IMR-90 (cell line): ENCODE results near the gene AADAC. TPM values are rescaled to one million over a fixed set of nuclear protein-coding genes. Genes with fewer than 3 reads are reported as not detected.

ENCODE experiments used
- ATAC-seq: fragments of 200-7000 bp; cut with Tn5 transposase; 2 replicates; pipeline ENCODE4 v1.9.1; 2020; ENCODE audit warnings: low read depth, mild to moderate bottlenecking, moderate library complexity
- BruUV-seq: library from RNA; stranded (reverse); fragments of 400-500 nt; replicated peaks from 2 replicates; lab custom pipeline; 2021; lab: Mats Ljungman, UMichigan
- CTCF ChIA-PET: fragments of 300-600 bp; formaldehyde crosslinking; extraction: SDS; loops from one replicate; lab custom pipeline; 2021; ENCODE audit warnings: antibody characterized with exemption; lab: Yijun Ruan, JAX
- POLR2A ChIA-PET: fragments of 300-600 bp; sonication (Branson Sonifier 250); formaldehyde crosslinking; loops from one replicate; lab custom pipeline; 2022; ENCODE audit warnings: antibody characterized with exemption; ENCODE audit not compliant: unreplicated experiment; lab: Charles Lee
- DNase-seq: peaks from one replicate; pipeline ENCODE4 v3.0.0; 2013
- H2AFZ ChIP-seq: replicated peaks from 2 replicates; pipeline ENCODE3; 2013; ENCODE audit warnings: low read length, mild to moderate bottlenecking; ENCODE audit not compliant: poor library complexity
- H2AK5ac ChIP-seq: 2 replicates; pipeline ENCODE4 v1.6.1; 2013; ENCODE audit warnings: low read depth, low read length, inconsistent platforms
- H2AK9ac ChIP-seq: replicated peaks from 2 replicates; pipeline ENCODE3; 2013; ENCODE audit warnings: mild to moderate bottlenecking, low read depth, low read length, moderate library complexity; ENCODE audit not compliant: poor library complexity
- H2BK120ac ChIP-seq: 2 replicates; pipeline ENCODE4 v1.6.1; 2013; ENCODE audit warnings: low read depth, low read length, inconsistent platforms
- H2BK15ac ChIP-seq: 3 replicates; pipeline ENCODE4 v1.6.1; 2013; ENCODE audit warnings: low read depth, low read length, inconsistent platforms
- H2BK20ac ChIP-seq: 2 replicates; pipeline ENCODE4 v1.6.1; 2013; ENCODE audit warnings: low read depth, mild to moderate bottlenecking, inconsistent platforms, low read length, moderate library complexity
- H2BK5ac ChIP-seq: 2 replicates; pipeline ENCODE4 v1.6.1; 2013; ENCODE audit warnings: mild to moderate bottlenecking, low read depth, low read length, inconsistent platforms; ENCODE audit not compliant: poor library complexity, severe bottlenecking
- H3K14ac ChIP-seq: replicated peaks from 2 replicates; pipeline ENCODE4 v1.6.1; 2013; ENCODE audit warnings: low read depth, low read length, inconsistent platforms
- H3K18ac ChIP-seq: 2 replicates; pipeline ENCODE4 v1.6.1; 2013; ENCODE audit warnings: low read depth, low read length, control low read depth
- H3K23ac ChIP-seq: 2 replicates; pipeline ENCODE4 v1.6.1; 2013; ENCODE audit warnings: low read depth, low read length, inconsistent platforms
- H3K27ac ChIP-seq: 2 replicates; pipeline ENCODE4 v1.5.1; 2013; ENCODE audit warnings: mild to moderate bottlenecking, control low read depth, low read length; ENCODE audit not compliant: insufficient read depth
- H3K27me3 ChIP-seq: 2 replicates; pipeline ENCODE4 v1.6.1; 2013; ENCODE audit warnings: low read length; ENCODE audit not compliant: control insufficient read depth, insufficient read depth
- H3K36me3 ChIP-seq: 2 replicates; pipeline ENCODE4 v1.6.1; 2013; ENCODE audit warnings: low read length, mixed read lengths; ENCODE audit not compliant: control insufficient read depth, insufficient read depth
- H3K4ac ChIP-seq: 2 replicates; pipeline ENCODE4 v1.6.1; 2013; ENCODE audit warnings: low read depth, low read length, inconsistent platforms
- H3K4me1 ChIP-seq: 2 replicates; pipeline ENCODE4 v1.6.1; 2013; ENCODE audit warnings: low read length, mixed read lengths; ENCODE audit not compliant: control insufficient read depth, insufficient read depth
- H3K4me2 ChIP-seq: 2 replicates; pipeline ENCODE4 v1.6.1; 2013; ENCODE audit warnings: low read depth, mild to moderate bottlenecking, control low read depth, low read length, moderate library complexity
- H3K4me3 ChIP-seq: 2 replicates; pipeline ENCODE4 v1.5.1; 2013; ENCODE audit warnings: low read depth, mild to moderate bottlenecking, control low read depth, low read length, moderate library complexity; ENCODE audit not compliant: insufficient read depth
- H3K56ac ChIP-seq: 2 replicates; pipeline ENCODE4 v1.6.1; 2013; ENCODE audit warnings: low read length, inconsistent platforms; ENCODE audit not compliant: insufficient read depth; ENCODE audit errors: extremely low read depth
- H3K79me1 ChIP-seq, 2 experiments: 2 replicates each; pipeline ENCODE4 v1.6.1; 2013; ENCODE audit warnings: low read length in 2 of 2, inconsistent platforms in 1 of 2, low read depth in 1 of 2
- H3K9ac ChIP-seq: 2 replicates; pipeline ENCODE4 v1.6.1; 2013; ENCODE audit warnings: low read depth, low read length, control low read depth
- H3K9me1 ChIP-seq: 2 replicates; pipeline ENCODE4 v1.6.1; 2013; ENCODE audit warnings: low read length, inconsistent platforms; ENCODE audit not compliant: insufficient read depth
- H3K9me3 ChIP-seq: 2 replicates; pipeline ENCODE4 v1.6.1; 2013; ENCODE audit warnings: low read length; ENCODE audit not compliant: control insufficient read depth, insufficient read depth
- H4K20me1 ChIP-seq: 2 replicates; pipeline ENCODE4 v1.6.1; 2013; ENCODE audit warnings: low read length, inconsistent platforms; ENCODE audit not compliant: insufficient read depth
- H4K5ac ChIP-seq: 2 replicates; pipeline ENCODE4 v1.6.1; 2013; ENCODE audit warnings: mild to moderate bottlenecking, low read depth, low read length, control low read depth
- H4K8ac ChIP-seq, 2 experiments: 2 replicates each; pipeline ENCODE4 v1.6.1; 2013; ENCODE audit warnings: low read depth in 2 of 2, low read length in 2 of 2, control low read depth in 1 of 2, inconsistent platforms in 1 of 2
- H4K91ac ChIP-seq: 2 replicates; pipeline ENCODE4 v1.6.1; 2013; ENCODE audit warnings: low read depth, low read length, inconsistent platforms; ENCODE audit not compliant: insufficient read depth
- BHLHE40 ChIP-seq: fragments of 150-350 bp; IDR thresholded peaks from 2 replicates; pipeline ENCODE4 v1.6.1; 2016; ENCODE audit warnings: mild to moderate bottlenecking, low read depth, low read length
- CEBPB ChIP-seq: IDR thresholded peaks from 2 replicates; pipeline ENCODE4 v1.6.1; 2012; ENCODE audit warnings: low read depth, low read length, improper control_type of control experiment
- CHD1 ChIP-seq: IDR thresholded peaks from 2 replicates; pipeline ENCODE4 v1.6.1; 2012; ENCODE audit warnings: low read depth, low read length, improper control_type of control experiment
- FOS ChIP-seq: fragments of 150-350 bp; IDR thresholded peaks from 2 replicates; pipeline ENCODE4 v1.6.1; 2016; ENCODE audit warnings: low read depth, low read length
- MAZ ChIP-seq: IDR thresholded peaks from 2 replicates; pipeline ENCODE4 v1.6.1; 2012; ENCODE audit warnings: low read depth, mild to moderate bottlenecking, low read length, improper control_type of control experiment, moderate library complexity, borderline replicate concordance
- MXI1 ChIP-seq: IDR thresholded peaks from 2 replicates; pipeline ENCODE4 v1.6.1; 2012; ENCODE audit warnings: low read depth, mild to moderate bottlenecking, low read length, moderate library complexity, borderline replicate concordance
- NFE2L2 ChIP-seq: fragments of 150-350 bp; IDR thresholded peaks from 2 replicates; pipeline ENCODE4 v1.6.1; 2016; ENCODE audit warnings: low read depth, mild to moderate bottlenecking, low read length
- POLR2A ChIP-seq: IDR thresholded peaks from 2 replicates; pipeline ENCODE4 v1.6.1; 2012; ENCODE audit warnings: mild to moderate bottlenecking, low read depth, low read length
- RAD21 ChIP-seq: IDR thresholded peaks from 2 replicates; pipeline ENCODE4 v1.6.1; 2012; ENCODE audit warnings: low read length, improper control_type of control experiment
- RCOR1 ChIP-seq: IDR thresholded peaks from 2 replicates; pipeline ENCODE4 v1.6.1; 2012; ENCODE audit warnings: mild to moderate bottlenecking, low read length, improper control_type of control experiment; ENCODE audit not compliant: insufficient replicate concordance
- RFX5 ChIP-seq: IDR thresholded peaks from 2 replicates; pipeline ENCODE4 v1.8.0; 2012; ENCODE audit warnings: low read depth, mild to moderate bottlenecking, low read length, moderate library complexity
- SMC3 ChIP-seq: fragments of 150-350 bp; IDR thresholded peaks from 2 replicates; pipeline ENCODE4 v1.6.1; 2016; ENCODE audit warnings: low read depth, mild to moderate bottlenecking, antibody characterized with exemption, low read length, moderate library complexity
- WGBS, 2 experiments: methylation state at CpG; one replicate each; pipeline versions ENCODE4 v1.1.5 to v1.1.7; 2013; ENCODE audit warnings: missing lambda C conversion rate in 2 of 2; ENCODE audit not compliant: insufficient read length in 1 of 2; ENCODE audit errors: extremely low coverage in 2 of 2; 5-methylcytosine and 5-hydroxymethylcytosine counted together
- dilution Hi-C: fragments of 300-500 bp; cut with HindIII; formaldehyde crosslinking; loops from one replicate; pipeline ENCODE4 v1.14.3; 2018; ENCODE audit warnings: low sequenced_read_pairs; ENCODE audit not compliant: unreplicated experiment
- in situ Hi-C: fragments of 300-500 bp; cut with MboI; formaldehyde crosslinking; loops from 3 replicates; pipeline ENCODE4 v1.14.3; 2019; ENCODE audit warnings: low sequenced_read_pairs, inconsistent platforms, mixed read lengths
- intact Hi-C: fragments of 100-400 bp; cut with micrococcal nuclease; formaldehyde crosslinking; loops from 2 replicates; pipeline ENCODE4 v1.10.0; 2022
- polyA plus RNA-seq, 3 experiments: library from polyadenylated mRNA; depleted of rRNA; stranded (reverse); fragments of >200 nt; gene quantifications; 2 replicates each; pipeline ENCODE4 v1.2.3, GENCODE V29; 2012; ENCODE audit warnings: low replicate concordance in 1 of 3
- total RNA-seq: library from RNA; depleted of rRNA; stranded (reverse); fragments of >200 nt; gene quantifications from 2 replicates; pipeline ENCODE4 v1.2.3, GENCODE V29; 2012
- TF ChIP-seq, protein P1 (sequence below): fragments of 150-350 bp; IDR thresholded peaks from 2 replicates; pipeline ENCODE4 v1.6.1; 2016; ENCODE audit warnings: low read depth, mild to moderate bottlenecking, low read length, moderate library complexity, borderline replicate concordance

AADAC gene
- total and polyA plus RNA-seq, 2 of the 4 experiments (the other 2 are of a cell fraction) = not detected

DNA sequence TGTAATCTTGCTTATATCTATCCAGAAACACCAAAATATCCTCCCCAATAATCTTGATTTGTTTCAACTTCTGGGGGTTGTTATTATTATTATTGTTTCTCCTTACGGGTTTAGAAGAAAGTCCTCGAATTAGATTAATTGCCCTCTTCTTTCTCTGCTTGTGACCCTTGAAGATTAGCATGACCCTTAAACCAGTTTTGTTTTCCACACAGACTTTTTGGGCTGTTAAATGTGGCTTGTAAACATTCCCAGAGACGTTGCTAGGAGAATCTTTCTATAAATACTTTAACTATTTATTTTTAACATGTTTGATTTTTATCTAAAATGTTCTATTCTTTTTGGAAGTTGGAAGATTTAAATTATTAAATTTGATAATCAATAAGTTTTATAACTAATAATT is 55.3 kb downstream of the AADAC start:
- no peak overlapping the region for H2BK5ac ChIP-seq
- no peaks in the 10 kb centered on the region for H3K79me1 ChIP-seq
- H3K27me3 ChIP-seq = no peaks in the 10 kb centered on the region
- ChIA-PET POLR2A (no interaction called here), CTCF (no interaction called here)
- dilution Hi-C loops (no loop called here), intact Hi-C loops (loop anchor here (5.0 kb wide), 1 partner anchor 33 kb away; no protein-coding TSS in a partner anchor), in situ Hi-C loops (no loop called here)
- no CpG with 5 or more reads among the region's 3 CpGs for WGBS, 2 experiments
- peaks cover 4% of the 10 kb centered on the region for H3K4me1 ChIP-seq
- H3K9ac ChIP-seq = no peak overlapping the region
- no peak overlapping the region for H2BK15ac ChIP-seq
- no peak overlapping the region for H3K14ac ChIP-seq
- H3K23ac ChIP-seq = no peak overlapping the region
- H4K91ac ChIP-seq = no peak overlapping the region; the same call in 1 of the 2 replicates
- no peak overlapping the region for H3K4ac ChIP-seq
- no TSS peak for BruUV-seq
- no peak overlapping the region for H3K4me2 ChIP-seq
- no peak overlapping the region for H2BK120ac ChIP-seq
- H4K20me1 ChIP-seq = no peaks in the 10 kb centered on the region
- no peak for ATAC-seq
- H3K4me3 ChIP-seq = no peak overlapping the region
- H3K18ac ChIP-seq = no peak overlapping the region
- no peak overlapping the region for H2AFZ ChIP-seq
- H3K56ac ChIP-seq = no peak overlapping the region
- H2AK5ac ChIP-seq = no peak overlapping the region
- TF ChIP-seq RCOR1 = no peak
- TF ChIP-seq CEBPB = no peak
- no peak for TF ChIP-seq CHD1
- TF ChIP-seq FOS = no peak
- TF ChIP-seq, protein P1, sequence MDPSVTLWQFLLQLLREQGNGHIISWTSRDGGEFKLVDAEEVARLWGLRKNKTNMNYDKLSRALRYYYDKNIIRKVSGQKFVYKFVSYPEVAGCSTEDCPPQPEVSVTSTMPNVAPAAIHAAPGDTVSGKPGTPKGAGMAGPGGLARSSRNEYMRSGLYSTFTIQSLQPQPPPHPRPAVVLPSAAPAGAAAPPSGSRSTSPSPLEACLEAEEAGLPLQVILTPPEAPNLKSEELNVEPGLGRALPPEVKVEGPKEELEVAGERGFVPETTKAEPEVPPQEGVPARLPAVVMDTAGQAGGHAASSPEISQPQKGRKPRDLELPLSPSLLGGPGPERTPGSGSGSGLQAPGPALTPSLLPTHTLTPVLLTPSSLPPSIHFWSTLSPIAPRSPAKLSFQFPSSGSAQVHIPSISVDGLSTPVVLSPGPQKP = no peak
- TF ChIP-seq RAD21 = no peak
- no peak for TF ChIP-seq POLR2A
- TF ChIP-seq BHLHE40 = no peak
- no peak for TF ChIP-seq MXI1
- no peak for TF ChIP-seq MAZ
- TF ChIP-seq SMC3 = no peak
- no peak for TF ChIP-seq NFE2L2
- no peak for TF ChIP-seq RFX5
- H3K9me3 ChIP-seq = no peaks in the 10 kb centered on the region
- no peak overlapping the region; a peak in 1 of 4 replicates for H4K8ac ChIP-seq
- no peak for DNase-seq
- H2AK9ac ChIP-seq = no peak overlapping the region
- H2BK20ac ChIP-seq = no peak overlapping the region
- no peak overlapping the region for H3K27ac ChIP-seq
- H4K5ac ChIP-seq = no peak overlapping the region
- no peaks in the 10 kb centered on the region for H3K36me3 ChIP-seq
- peaks cover 5% of the 10 kb centered on the region; the same call in 1 of the 2 replicates for H3K9me1 ChIP-seq
